K562 (cell line): ENCODE data around the gene HMCN2. TPM values are rescaled to one million over a fixed set of nuclear protein-coding genes. Genes with fewer than 3 reads are reported as not detected.
A peak's percentile ranks its signal among the peaks of the same experiment; 100 is the strongest.

Source experiments
- ATAC-seq: fragments of 200-7000 bp; cut with Tn5 transposase; 3 replicates; pipeline ENCODE4 v1.9.1; 2020; ENCODE audit warnings: moderate library complexity
- BruUV-seq: library from RNA; stranded (reverse); fragments of 400-500 nt; replicated peaks from 2 replicates; lab custom pipeline; 2021; lab: Mats Ljungman, UMichigan
- CTCF ChIA-PET: fragments of 300-600 bp; formaldehyde crosslinking; extraction: SDS; loops from one replicate; lab custom pipeline; 2021; ENCODE audit warnings: low intra/inter-chr PET ratio; lab: Yijun Ruan, JAX
- POLR2A ChIA-PET: fragments of 300-600, 350-650 bp; sonication (Branson Sonifier 250); formaldehyde crosslinking; extraction: SDS; loops from one replicate; lab custom pipeline; 2021; ENCODE audit warnings: antibody characterized with exemption, inconsistent platforms; lab: Yijun Ruan, JAX
- DNase-seq, 4 experiments: peaks; one replicate each; pipeline versions ENCODE4 v3.0.0 to v3.0.0-alpha.2; 2011 to 2018; ENCODE audit warnings: low spot score in 3 of 4, mixed read lengths in 3 of 4; ENCODE audit errors: extremely low read depth in 1 of 4
- FAIRE-seq: peaks from 2 replicates; lab custom pipeline; 2011; peaks lifted over from hg19 to GRCh38; lab: Jason Lieb, UNC
- H2AFZ ChIP-seq: 2 replicates; pipeline ENCODE4 v1.6.0; 2011; ENCODE audit warnings: low read depth, low read length, control low read depth, inconsistent platforms
- H3K27ac ChIP-seq: fragments of 200-600 bp; 3 replicates; pipeline ENCODE4 v1.8.0; 2011; ENCODE audit warnings: low read depth, mild to moderate bottlenecking, control low read depth, inconsistent platforms, low read length, moderate library complexity, mixed read lengths; ENCODE audit errors: extremely low read depth
- H3K27me3 ChIP-seq, 2 experiments: fragments of 300-600 bp in 1 of 2; 2 replicates in 1 of 2; 3 replicates in 1 of 2; pipeline versions ENCODE4 v1.6.0 to v1.8.0; 2011; ENCODE audit warnings: inconsistent platforms in 2 of 2, low read length in 2 of 2, mild to moderate bottlenecking in 1 of 2, mixed read lengths in 1 of 2, moderate library complexity in 1 of 2; ENCODE audit not compliant: control insufficient read depth in 2 of 2, insufficient read depth in 2 of 2
- H3K36me3 ChIP-seq: fragments of 300-600 bp; 3 replicates; pipeline ENCODE4 v1.8.0; 2011; ENCODE audit warnings: mild to moderate bottlenecking, low read length, inconsistent platforms; ENCODE audit not compliant: control insufficient read depth, insufficient read depth
- H3K4me1 ChIP-seq, 2 experiments: fragments of 200-600 bp in 1 of 2; replicated peaks in 1 of 2; 2 replicates in 1 of 2; 3 replicates in 1 of 2; pipeline versions ENCODE4 v1.5.1 to v1.8.0; 2011; ENCODE audit warnings: inconsistent platforms in 2 of 2, low read length in 2 of 2, mild to moderate bottlenecking in 1 of 2, mixed read lengths in 1 of 2, moderate library complexity in 1 of 2; ENCODE audit not compliant: control insufficient read depth in 2 of 2, insufficient read depth in 2 of 2
- H3K4me2 ChIP-seq: 2 replicates; pipeline ENCODE4 v1.6.1; 2011; ENCODE audit warnings: low read length, control low read depth, inconsistent platforms, mixed read lengths; ENCODE audit not compliant: insufficient read depth
- H3K4me3 ChIP-seq: fragments of 200-600 bp; sonication (generic), shearing (Covaris generic); 2 replicates; pipeline ENCODE4 v1.5.1; 2016; ENCODE audit warnings: control low read depth, inconsistent platforms
- H3K79me2 ChIP-seq: fragments of 200-600 bp; 3 replicates; pipeline ENCODE4 v1.8.0; 2011; ENCODE audit warnings: low read length, inconsistent platforms; ENCODE audit not compliant: control insufficient read depth, insufficient read depth
- H3K9ac ChIP-seq, 2 experiments: 2 replicates each; pipeline versions ENCODE4 v1.6.0 to v1.6.1; 2011; ENCODE audit warnings: low read depth in 2 of 2, low read length in 2 of 2, control low read depth in 1 of 2, inconsistent platforms in 1 of 2, mild to moderate bottlenecking in 1 of 2, mixed read lengths in 1 of 2; ENCODE audit not compliant: insufficient read depth in 1 of 2
- H3K9me1 ChIP-seq: one replicate; pipeline ENCODE4 v1.6.0; 2011; ENCODE audit warnings: inconsistent platforms, mild to moderate bottlenecking, low read length, moderate library complexity; ENCODE audit not compliant: control insufficient read depth, insufficient read depth
- H3K9me3 ChIP-seq: replicated peaks from 2 replicates; pipeline ENCODE4 v1.5.1; 2011; ENCODE audit warnings: low read depth, low read length, inconsistent platforms; ENCODE audit not compliant: control insufficient read depth, insufficient read depth
- H4K20me1 ChIP-seq: replicated peaks from 2 replicates; pipeline ENCODE4 v1.6.1; 2011; ENCODE audit warnings: low read length, inconsistent platforms, mixed read lengths; ENCODE audit not compliant: control insufficient read depth, insufficient read depth
- CC2D1A ChIP-seq: fragments of 450-650 bp; IDR thresholded peaks from 2 replicates; pipeline ENCODE4 v1.6.1; 2017; ENCODE audit warnings: mild to moderate bottlenecking
- DNMT1 ChIP-seq: fragments of 450-650 bp; IDR thresholded peaks from 2 replicates; pipeline ENCODE4 v1.6.1; 2016; ENCODE audit warnings: antibody characterized with exemption, mild to moderate bottlenecking
- HSF4 ChIP-seq: fragments of 250-450 bp; sonication (Bioruptor Pico); IDR thresholded peaks from 2 replicates; pipeline ENCODE4 v2.1.2; 2022; ENCODE audit warnings: mild to moderate bottlenecking, moderate library complexity, borderline replicate concordance
- KAT7 ChIP-seq: sonication (generic); formaldehyde crosslinking; IDR thresholded peaks from 2 replicates; pipeline ENCODE4 v1.8.0; 2022; ENCODE audit warnings: missing genetic modification reagents, mild to moderate bottlenecking, borderline replicate concordance
- NBN ChIP-seq: fragments of 450-650 bp; IDR thresholded peaks from 2 replicates; pipeline ENCODE4 v1.6.1; 2016; ENCODE audit warnings: low read depth, mild to moderate bottlenecking
- NR2C2 ChIP-seq, 2 experiments: fragments of 200-800 bp in 1 of 2; sonication (Bioruptor generic) in 1 of 2; sonication (generic) in 1 of 2; formaldehyde crosslinking in 1 of 2; IDR thresholded peaks; 2 replicates each; pipeline versions ENCODE4 v1.6.1 to v1.8.0; 2016 to 2022; ENCODE audit warnings: mild to moderate bottlenecking in 1 of 2, missing compliant biosample characterization in 1 of 2, missing genetic modification characterization in 1 of 2, missing genetic modification reagents in 1 of 2
- PCBP1 ChIP-seq: fragments of 200-400 bp; formaldehyde crosslinking; IDR thresholded peaks from 2 replicates; pipeline ENCODE4 v1.6.1; 2018; ENCODE audit warnings: mild to moderate bottlenecking, low read depth, low read length; ENCODE audit not compliant: poor library complexity, severe bottlenecking
- RBFOX2 ChIP-seq: fragments of 200-400 bp; formaldehyde crosslinking; IDR thresholded peaks from 2 replicates; pipeline ENCODE4 v1.6.1; 2017; ENCODE audit warnings: low read depth, mild to moderate bottlenecking, low read length, moderate library complexity
- RNF2 ChIP-seq: sonication (generic); IDR thresholded peaks from 2 replicates; pipeline ENCODE4 v1.6.1; 2016
- SRF ChIP-seq, 2 experiments: fragments of 250-450, 450-650 bp in 1 of 2; sonication (Bioruptor Pico) in 1 of 2; sonication (generic) in 1 of 2; formaldehyde crosslinking; IDR thresholded peaks; 2 replicates each; pipeline versions ENCODE4 v1.5.0 to v1.5.1; 2020 to 2022; ENCODE audit warnings: mild to moderate bottlenecking in 1 of 2, missing genetic modification reagents in 1 of 2
- ZNF143 ChIP-seq: sonication (generic); formaldehyde crosslinking; IDR thresholded peaks from 2 replicates; pipeline ENCODE4 v1.9.0; 2022; ENCODE audit warnings: mild to moderate bottlenecking, missing genetic modification reagents
- WGBS: fragments of 100-300 bp; shearing (Covaris generic); methylation state at CpG from one replicate; pipeline ENCODE4 v1.1.6; 2016; ENCODE audit warnings: low coverage, mixed read lengths; ENCODE audit not compliant: insufficient coverage; ENCODE audit errors: missing lambda C conversion rate; 5-methylcytosine and 5-hydroxymethylcytosine counted together
- in situ Hi-C: fragments of 300-500 bp; cut with MboI; formaldehyde crosslinking; loops from 4 replicates; pipeline ENCODE4 v1.15.0; 2018; ENCODE audit warnings: inconsistent platforms, mixed read lengths
- intact Hi-C: fragments of 100-400 bp; cut with micrococcal nuclease; formaldehyde crosslinking; loops from 2 replicates; pipeline ENCODE4 v1.14.2; 2022
- polyA plus RNA-seq, 8 experiments: library from polyadenylated mRNA; depleted of rRNA in 4 of 8; stranded (reverse) in 5 of 8; unstranded in 3 of 8; fragments of >200 nt; fragmentation: Nextera tagmentation in 2 of 8; fragmentation: Illumina TruSeq in 1 of 8; extraction: Ambion mirVana in 2 of 8; extraction: Trizol in 1 of 8; gene quantifications; 2 replicates each; pipeline versions ENCODE4 v1.2.1 to v1.2.3, GENCODE V29; 2011 to 2014; ENCODE audit warnings: inconsistent platforms in 1 of 8, missing spikeins in 1 of 8
- total RNA-seq, 7 experiments: library from RNA; depleted of rRNA in 6 of 7; stranded (reverse); fragments of >200 nt in 6 of 7; fragmentation: Illumina TruSeq in 2 of 7; extraction: Trizol in 2 of 7; gene quantifications; 2 replicates each; pipeline versions ENCODE4 v1.2.1 to v1.2.3, GENCODE V29; 2011 to 2021; ENCODE audit warnings: low replicate concordance in 1 of 7
- TF ChIP-seq, protein P1 (sequence below): sonication (generic); formaldehyde crosslinking; IDR thresholded peaks from 2 replicates; pipeline ENCODE4 v1.8.1; 2023; ENCODE audit warnings: mild to moderate bottlenecking, missing genetic modification reagents
- TF ChIP-seq, protein P2 (sequence below): sonication (generic); formaldehyde crosslinking; IDR thresholded peaks from 2 replicates; pipeline ENCODE4 v1.8.0; 2022; ENCODE audit warnings: mild to moderate bottlenecking, missing genetic modification reagents
- TF ChIP-seq, protein P3 (sequence below), 2 experiments: IDR thresholded peaks; 2 replicates each; pipeline ENCODE4 v1.6.1; 2012; ENCODE audit warnings: improper control_type of control experiment in 2 of 2, low read depth in 2 of 2, low read length in 2 of 2, borderline replicate concordance in 1 of 2

The HMCN2 gene
- total and polyA plus RNA-seq, 9 of the 15 experiments (the other 6 are each of a cell fraction or from before 2014, with no cell fraction given): 0.01 TPM; not detected in 8

DNA sequence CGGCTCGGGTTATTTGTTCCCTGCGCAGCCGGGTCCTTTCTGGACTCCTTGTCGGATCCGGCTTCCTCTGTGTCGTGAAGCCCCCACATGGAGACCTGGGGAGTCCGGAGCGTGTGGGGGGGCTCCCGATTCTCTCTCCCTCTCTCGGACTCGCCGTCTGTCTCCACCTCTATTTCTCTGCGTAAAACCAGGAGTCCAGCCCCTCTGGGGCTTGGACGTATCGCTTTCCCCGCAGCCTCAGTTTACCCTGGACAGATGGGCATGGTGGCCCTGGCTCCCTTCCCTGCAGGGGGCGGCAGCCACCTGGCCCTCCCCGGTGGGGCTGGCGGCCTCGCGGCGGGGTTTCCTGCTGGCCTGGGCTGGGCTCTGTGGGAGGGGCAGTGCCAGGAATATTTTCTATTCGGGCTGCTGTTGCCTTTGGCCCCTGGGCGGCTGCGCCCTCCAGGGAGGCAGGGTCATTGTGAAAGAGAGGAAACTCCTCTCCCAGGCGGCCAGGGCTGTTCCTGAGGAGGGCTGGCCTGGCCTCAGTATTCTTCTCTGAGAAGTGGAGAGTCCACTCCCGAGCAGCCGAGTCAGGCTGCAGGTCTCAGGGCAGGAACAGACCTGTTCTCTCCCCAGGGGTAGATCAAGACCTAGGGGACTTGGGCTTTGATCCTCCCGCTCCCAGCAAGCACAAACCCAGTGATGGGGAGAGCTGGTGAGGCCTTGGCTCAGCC lies 179.9 kb downstream of the HMCN2 start:
- FAIRE-seq: no peak
- Histone ChIP-seq H3K9me1 (no peaks in the 10 kb centered on the region), H3K9me3 (no peaks in the 10 kb centered on the region; the same call in 1 of the 2 replicates), H2AFZ (peak overlapping the region; percentile 82), H4K20me1 (no peaks in the 10 kb centered on the region), H3K36me3 (no peaks in the 10 kb centered on the region), H3K27me3 (no peaks in the 10 kb centered on the region), H3K27ac (no peak overlapping the region), H3K79me2 (no peaks in the 10 kb centered on the region), H3K4me2 (peak overlapping the region; percentile 57), H3K4me3 (peak overlapping the region; percentile 43; the same call in 1 of the 2 replicates), H3K9ac (peak overlapping the region; percentile 39 to 87; a peak in 3 of 4 replicates), H3K4me1 (peaks cover 35 to 37% of the 10 kb centered on the region in 2 experiments)
- ChIA-PET CTCF (no interaction called here), POLR2A (interaction anchor here (0.6 to 0.7 kb wide), 2 partner anchors 92 to 222 kb away, joined by 3 to 5 read pairs; no protein-coding TSS in a partner anchor)
- DNase-seq: no peak
- peak; percentile 3; the same call in 2 of the 3 replicates for ATAC-seq
- in situ Hi-C loops (no loop called here), intact Hi-C loops (no loop called here)
- BruUV-seq: no TSS peak
- WGBS: 31% methylated on average over 16 of the region's 30 CpGs
- TF ChIP-seq NBN (no peak), PCBP1 (peak; percentile 44), ZNF143 (CRISPR knock-in tag) (no peak), HSF4 (CRISPR knock-in tag) (no peak), SRF (CRISPR knock-in tag; IDR thresholded peaks at IDR 0.05) (peak in 1 of 2 experiments; percentile 61; a peak in 1 of 4 replicates), RBFOX2 (peak; percentile 61), KAT7 (no peak), NR2C2 (CRISPR knock-in tag; IDR thresholded peaks at IDR 0.05) (no peak), NR2C2 (tag; IDR thresholded peaks at IDR 0.05) (no peak), RNF2 (no peak), CC2D1A (no peak), DNMT1 (no peak)
- TF ChIP-seq, protein P1, sequence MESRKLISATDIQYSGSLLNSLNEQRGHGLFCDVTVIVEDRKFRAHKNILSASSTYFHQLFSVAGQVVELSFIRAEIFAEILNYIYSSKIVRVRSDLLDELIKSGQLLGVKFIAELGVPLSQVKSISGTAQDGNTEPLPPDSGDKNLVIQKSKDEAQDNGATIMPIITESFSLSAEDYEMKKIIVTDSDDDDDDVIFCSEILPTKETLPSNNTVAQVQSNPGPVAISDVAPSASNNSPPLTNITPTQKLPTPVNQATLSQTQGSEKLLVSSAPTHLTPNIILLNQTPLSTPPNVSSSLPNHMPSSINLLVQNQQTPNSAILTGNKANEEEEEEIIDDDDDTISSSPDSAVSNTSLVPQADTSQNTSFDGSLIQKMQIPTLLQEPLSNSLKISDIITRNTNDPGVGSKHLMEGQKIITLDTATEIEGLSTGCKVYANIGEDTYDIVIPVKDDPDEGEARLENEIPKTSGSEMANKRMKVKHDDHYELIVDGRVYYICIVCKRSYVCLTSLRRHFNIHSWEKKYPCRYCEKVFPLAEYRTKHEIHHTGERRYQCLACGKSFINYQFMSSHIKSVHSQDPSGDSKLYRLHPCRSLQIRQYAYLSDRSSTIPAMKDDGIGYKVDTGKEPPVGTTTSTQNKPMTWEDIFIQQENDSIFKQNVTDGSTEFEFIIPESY: peak; percentile 93
- TF ChIP-seq, protein P2, sequence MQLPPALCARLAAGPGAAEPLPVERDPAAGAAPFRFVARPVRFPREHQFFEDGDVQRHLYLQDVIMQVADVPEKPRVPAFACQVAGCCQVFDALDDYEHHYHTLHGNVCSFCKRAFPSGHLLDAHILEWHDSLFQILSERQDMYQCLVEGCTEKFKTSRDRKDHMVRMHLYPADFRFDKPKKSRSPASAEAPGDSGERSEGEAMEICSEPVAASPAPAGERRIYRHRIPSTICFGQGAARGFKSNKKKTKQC (CRISPR knock-in tag): no peak
- TF ChIP-seq, protein P3, sequence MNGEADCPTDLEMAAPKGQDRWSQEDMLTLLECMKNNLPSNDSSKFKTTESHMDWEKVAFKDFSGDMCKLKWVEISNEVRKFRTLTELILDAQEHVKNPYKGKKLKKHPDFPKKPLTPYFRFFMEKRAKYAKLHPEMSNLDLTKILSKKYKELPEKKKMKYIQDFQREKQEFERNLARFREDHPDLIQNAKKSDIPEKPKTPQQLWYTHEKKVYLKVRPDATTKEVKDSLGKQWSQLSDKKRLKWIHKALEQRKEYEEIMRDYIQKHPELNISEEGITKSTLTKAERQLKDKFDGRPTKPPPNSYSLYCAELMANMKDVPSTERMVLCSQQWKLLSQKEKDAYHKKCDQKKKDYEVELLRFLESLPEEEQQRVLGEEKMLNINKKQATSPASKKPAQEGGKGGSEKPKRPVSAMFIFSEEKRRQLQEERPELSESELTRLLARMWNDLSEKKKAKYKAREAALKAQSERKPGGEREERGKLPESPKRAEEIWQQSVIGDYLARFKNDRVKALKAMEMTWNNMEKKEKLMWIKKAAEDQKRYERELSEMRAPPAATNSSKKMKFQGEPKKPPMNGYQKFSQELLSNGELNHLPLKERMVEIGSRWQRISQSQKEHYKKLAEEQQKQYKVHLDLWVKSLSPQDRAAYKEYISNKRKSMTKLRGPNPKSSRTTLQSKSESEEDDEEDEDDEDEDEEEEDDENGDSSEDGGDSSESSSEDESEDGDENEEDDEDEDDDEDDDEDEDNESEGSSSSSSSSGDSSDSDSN (IDR thresholded peaks at IDR 0.05; ENCODE audit: borderline replicate concordance in 1 of 2, low read depth in 2 of 2, low read length in 2 of 2): no peak
